Activated CD8-positive, alpha-beta memory T cell treated with anti-CD3 and anti-CD28 coated beads for 48 hours (primary cell): ENCODE results near the gene ZBTB20.

Experiments used
- DNase-seq, 3 experiments: peaks; one replicate each; pipeline ENCODE4 v3.0.0-alpha.2; 2020; ENCODE audit warnings: low read depth in 2 of 3, low spot score in 2 of 3

ZBTB20 gene

DNA sequence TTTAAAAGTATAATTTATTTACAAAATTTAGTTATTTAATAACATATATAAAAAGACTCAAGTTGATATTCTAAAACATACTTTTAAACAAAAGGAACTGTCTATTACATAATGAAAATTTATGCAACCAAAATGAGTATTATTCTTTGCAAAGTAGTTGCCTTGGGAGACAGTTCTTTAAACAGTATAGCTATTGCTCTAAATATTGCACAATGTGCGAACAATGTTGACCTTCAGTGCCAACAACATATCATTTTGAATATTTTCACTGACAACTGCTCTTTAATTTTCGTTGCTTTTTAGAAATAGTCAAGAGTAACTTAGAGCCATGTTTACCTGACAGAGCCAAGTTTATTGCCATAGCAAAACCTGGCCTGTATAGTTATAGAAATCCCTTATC is 124.9 kb downstream of the ZBTB20 start:
- DNase-seq = no peak

DNA sequence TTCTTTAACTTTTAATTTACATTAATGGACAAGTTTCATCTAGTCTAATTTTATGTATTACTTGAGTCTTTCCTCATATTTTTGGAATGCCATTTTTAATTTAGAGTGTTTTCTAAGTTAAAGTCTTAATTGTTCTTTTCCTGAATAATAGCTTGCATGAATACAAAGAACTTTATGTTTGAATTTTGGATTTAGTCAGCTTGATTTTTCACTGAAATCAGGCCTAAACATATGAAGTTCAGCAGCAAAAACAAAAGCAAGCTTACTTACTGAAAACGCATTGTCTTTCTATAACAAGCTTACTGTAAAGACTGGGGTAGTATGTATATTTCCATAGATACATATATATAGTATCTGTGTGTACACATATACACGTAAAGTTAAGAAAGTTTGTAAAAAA is 126.0 kb downstream of the ZBTB20 start:
- no peak for DNase-seq

DNA sequence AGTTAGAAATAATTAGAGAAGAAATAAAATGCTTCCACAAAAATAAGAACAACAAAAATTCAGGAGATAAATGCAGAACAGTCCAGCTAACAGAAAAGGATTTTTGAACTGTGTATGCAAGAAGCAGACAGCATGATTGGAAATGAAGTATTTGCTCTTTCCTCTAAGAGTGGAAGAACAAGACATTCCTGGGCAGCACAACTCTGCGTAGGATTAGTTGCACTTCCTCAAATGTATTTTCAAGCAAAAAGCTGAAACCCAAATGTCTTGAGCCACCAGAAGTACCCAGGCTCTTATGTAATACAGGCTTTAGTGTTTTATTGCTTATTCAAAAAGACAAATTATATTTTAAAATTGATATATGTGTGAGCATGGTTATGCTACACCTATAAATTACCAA is 127.2 kb downstream of the ZBTB20 start:
- DNase-seq = no peak

DNA sequence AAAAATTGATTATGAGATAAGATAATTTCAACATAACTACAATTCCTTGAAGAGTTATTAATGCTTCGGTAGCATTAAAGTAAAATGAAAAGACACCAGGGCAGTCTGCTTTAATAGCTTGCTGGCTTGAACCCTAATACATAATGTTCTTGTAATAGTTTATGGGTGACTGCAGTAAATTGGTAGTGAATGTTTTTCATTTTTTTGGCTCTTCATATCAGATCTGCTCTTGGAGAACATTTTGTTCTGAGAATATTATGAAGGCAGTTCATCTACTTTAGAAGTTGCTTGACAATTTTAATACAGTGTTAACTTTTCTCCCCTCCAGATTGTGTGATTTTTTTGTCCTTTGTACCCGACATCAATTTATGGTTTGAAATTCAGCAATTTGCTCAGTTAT is 128.4 kb downstream of the ZBTB20 start:
- no peak for DNase-seq

DNA sequence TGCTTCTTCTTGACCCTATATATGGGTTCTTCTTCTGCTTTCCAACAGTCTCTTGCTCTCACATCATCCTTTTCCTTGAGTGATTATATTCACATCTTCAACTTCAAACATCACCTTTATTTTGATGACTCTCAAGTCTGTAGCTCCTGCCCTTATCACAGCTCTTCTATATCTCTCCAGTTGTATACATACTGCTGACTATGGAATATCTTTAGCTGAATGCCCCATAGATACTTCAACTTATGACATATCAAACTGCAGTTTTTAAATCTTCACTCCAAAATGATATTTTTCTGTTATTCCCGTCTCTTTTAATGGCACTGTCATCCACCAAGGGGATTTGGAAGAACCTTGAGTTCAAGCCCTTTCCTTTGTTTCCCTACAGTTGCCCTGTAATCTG is 139.1 kb downstream of the ZBTB20 start:
- DNase-seq = no peak

DNA sequence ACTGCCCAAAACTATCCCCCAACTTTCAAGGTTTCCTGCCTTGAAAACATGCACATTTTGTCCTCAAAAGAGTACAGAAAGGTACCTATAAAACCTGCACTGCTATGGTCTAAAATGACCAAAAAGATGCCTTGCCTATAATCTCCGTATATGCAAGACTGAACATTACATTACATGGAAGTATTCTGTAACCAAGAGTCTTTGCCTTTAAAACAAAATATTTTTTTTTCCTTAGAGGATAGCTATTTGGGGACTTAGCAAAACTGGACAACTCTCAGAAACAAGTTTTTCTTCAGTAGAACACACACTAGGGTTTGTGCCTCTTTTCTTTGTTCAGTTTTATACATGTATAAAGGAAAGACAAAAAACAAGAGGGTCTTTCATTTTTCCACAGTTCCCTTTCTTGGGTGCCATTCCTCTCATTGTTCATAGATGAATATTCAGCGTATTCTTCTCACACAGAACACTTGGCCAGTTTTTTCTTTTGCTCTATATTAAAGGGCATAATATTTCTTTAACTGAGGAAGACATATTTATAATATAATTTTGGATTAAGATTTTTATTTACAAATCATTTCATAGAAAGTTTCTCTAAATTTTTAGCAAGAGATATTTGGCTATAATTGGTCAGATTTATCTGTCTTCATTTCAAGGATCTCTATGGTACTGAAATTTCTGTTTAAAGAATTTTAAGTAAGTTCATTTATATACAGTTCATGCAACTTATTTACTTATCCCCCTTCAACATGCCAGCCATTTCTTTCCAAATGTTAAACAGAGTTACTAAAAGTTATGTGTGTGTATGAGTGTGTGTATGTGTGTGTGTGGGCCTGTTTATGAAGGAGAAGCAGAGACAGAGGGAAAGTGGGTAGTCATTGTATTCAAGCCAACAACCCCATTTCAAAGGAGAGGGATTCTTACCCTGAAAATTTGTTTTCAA is 142.6 kb downstream of the ZBTB20 start:
- DNase-seq = no peak

DNA sequence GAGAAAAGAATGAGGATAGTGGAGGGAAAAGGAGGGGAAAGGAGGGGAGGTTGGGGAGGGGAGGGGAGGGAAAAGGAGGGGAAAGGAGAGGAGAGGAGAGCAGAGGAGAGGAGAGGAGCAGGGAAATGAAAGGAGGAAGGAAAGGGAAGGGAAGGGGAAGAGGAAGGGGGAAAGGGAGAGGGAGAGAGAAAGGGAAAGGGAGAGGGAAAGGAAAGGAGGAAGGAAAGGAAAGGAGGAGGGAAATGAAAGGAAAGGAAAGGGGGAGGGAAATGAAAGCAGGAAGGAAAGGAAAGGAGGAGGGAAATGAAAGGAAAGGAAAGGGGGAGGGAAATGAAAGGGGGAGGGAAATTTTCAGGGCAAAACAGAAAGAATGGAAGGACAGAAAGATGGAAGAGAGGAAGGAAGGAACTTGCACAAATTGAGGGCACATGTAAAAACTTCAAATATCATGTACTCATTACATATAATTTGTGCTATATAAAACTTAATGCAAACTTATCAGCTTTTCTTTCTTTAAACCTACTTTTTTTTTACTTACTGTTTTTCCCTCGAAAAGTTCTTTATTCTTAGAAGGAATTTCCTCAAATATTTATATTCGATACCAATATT is 148.0 kb downstream of the ZBTB20 start:
- DNase-seq = no peak

DNA sequence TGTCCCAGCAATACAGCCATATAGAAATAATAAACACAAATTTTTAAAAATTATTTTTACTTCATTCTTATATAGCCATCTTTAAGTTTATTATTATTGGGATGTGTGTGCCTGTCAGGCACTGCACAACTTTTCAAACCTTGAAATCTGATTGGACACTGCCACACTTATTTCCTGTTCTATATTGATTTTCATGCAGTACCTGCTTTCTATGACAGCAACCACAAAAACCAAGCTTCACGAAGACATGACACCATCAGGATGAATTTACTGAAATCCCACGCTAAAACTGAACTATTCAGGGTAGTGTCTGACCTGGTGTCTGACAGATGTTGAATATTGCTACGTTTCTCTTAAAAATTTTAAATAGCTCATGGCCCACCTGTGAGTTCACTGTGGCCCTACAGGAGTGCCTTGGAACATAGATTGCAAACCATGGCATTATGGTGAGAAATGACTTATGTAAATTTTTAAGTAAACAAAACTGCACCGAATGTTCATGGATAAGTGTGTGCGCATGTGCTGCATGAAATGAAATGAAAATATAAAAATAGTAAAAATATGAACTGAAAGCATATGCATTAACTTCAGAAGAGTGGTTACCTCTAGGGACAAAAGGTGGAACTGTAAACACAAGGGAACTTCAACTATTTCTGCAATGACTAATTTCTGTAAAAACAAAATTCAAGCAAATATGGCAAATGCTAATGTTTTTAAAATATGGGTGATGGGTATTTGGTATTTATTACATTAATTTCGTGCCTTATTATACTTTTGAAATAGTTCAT is 152.3 kb downstream of the ZBTB20 start:
- DNase-seq = no peak

DNA sequence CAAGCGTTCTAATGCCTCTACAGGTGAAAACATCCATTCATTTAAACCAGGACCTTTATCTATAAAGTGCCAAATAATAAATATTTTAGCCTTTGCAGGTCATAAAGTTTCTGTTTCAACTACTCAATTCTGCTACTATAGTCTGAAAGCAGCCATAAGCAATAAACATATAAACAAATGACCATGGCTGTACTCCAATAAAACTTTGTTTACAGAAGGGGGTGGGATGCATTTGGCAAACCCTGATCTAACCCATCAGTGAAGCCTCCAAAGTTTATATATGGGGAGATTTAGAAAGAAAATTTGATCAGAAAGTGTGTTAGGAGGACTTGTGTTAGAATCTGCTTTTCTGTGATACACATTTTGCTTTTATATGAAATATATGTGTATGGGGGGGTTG is 161.3 kb downstream of the ZBTB20 start:
- DNase-seq = no peak

DNA sequence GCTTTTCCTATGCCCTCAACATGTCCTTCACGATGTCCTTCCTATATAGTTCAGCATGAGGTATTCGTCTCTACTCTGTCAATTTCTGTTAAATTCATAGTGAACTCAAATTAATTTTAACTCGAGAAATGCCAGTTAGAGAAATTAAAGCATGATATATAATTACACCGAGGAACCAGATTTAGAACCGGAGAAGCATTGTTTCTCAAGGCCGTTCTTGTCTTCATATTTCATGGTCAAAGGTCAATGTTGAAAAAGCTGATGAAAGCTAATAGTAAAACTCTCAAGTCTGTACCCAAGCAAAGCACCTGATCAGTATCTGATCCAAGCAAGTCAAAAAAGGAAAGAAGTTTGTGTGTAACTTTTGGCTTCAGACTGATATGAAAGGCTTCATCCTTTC is 163.8 kb downstream of the ZBTB20 start:
- no peak for DNase-seq

DNA sequence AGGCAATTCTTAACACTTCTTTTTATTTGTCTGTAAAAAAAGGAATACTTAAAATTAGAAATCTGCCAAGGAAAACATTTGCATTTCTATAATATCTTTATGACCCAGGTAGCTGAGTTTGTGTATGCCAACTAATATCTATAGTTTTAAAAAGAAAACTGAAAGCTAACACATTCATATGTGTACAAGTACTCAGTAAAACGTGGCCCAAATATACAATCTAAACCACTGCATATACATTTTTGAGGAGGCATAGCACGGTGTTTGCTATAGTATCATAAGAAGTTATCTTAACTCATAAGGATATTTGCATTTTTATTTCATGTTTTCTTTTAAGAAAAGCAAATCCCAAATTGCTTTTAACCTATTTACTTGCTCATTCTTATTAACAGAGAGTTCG is 172.7 kb downstream of the ZBTB20 start:
- DNase-seq = no peak

DNA sequence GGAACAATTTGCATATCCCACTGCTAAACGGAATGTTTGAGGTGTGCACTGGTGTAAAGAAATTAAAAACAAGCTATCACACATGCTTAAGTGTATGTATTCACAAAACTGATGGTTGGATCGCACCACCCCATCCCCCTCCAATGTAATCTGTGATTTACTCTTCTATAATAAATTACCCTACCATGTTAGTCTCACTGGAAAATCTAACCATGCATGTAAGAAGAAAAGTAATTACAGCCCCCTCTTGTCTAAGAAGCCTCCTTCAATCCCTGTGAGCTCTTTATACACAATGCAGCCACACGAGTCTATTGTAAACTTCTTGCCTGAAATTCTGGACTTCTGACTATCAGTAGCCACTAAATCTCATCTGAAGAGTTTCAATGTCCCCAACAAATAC is 173.6 kb downstream of the ZBTB20 start:
- no peak for DNase-seq

DNA sequence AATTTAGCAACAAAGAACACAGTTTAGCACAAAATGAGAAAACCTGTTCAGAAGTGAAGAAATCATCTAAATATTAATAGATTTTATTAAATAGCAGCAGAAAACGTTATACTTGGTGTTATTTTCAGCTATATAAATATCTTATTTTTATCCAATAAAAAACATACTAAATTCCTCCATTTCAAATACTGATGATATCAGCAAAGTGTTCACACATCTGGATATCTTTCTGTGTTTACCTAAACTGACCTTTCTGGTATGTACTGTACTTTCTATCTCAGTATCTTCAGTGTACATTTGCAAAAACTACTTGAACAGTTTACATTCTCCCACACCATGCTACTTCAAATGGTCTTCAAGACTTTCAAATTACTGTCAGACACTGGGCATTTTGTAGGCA is 179.9 kb downstream of the ZBTB20 start:
- DNase-seq = no peak

DNA sequence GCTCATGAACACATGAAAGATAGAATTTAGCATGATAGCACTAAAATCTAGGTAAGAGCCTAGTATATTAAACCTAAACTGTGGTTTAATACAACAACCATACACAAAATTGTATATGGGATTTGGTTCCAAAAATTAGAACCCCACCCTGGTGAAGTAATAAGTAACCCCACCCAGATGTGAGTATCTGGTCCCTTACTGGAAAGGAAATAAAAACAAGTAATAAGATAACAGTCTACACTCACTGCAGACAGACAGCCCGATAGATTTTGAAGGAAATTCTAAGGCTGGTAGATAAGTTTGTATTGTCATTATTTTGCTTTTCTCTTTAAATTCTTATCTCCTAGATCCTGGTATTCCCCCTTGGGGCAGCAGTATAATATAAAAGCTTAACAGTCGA is 184.9 kb downstream of the ZBTB20 start:
- DNase-seq = no peak

DNA sequence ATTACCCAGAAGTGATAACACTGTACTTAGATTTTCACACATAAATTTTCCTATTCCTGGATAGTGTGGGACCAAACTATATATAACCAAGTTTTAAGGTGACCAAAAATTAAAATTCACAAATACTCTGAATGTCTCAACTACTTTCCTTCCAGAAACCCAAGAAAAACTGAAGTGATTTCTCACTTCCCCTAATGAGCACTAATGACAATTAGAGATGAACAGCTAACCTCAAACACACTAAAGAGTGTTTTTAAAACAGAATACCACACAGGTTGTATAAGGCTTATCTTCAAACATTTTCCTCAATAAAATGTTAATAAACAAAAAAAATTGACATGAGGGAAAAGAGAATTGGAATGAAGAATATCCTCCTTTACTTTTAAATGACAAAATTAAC is 188.2 kb downstream of the ZBTB20 start:
- no peak for DNase-seq

DNA sequence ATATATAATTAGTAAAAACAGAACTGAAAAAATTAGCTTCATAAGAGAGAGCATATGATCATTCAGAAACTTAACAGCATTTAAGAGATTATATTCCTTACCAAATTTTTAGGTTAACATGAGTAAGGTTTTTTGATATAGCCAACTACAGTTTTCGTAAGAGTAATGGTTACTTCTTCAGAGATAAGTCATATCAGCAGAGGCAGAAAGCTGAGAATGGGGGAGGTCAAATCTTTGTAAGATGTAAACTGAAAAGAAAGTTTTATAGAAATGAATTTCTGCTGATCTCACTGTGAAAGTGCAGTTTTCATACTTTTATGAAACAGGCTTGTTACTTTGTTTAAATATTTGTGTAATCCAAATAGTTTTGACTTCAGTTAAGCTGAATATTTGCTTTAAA is 193.3 kb downstream of the ZBTB20 start:
- no peak for DNase-seq

DNA sequence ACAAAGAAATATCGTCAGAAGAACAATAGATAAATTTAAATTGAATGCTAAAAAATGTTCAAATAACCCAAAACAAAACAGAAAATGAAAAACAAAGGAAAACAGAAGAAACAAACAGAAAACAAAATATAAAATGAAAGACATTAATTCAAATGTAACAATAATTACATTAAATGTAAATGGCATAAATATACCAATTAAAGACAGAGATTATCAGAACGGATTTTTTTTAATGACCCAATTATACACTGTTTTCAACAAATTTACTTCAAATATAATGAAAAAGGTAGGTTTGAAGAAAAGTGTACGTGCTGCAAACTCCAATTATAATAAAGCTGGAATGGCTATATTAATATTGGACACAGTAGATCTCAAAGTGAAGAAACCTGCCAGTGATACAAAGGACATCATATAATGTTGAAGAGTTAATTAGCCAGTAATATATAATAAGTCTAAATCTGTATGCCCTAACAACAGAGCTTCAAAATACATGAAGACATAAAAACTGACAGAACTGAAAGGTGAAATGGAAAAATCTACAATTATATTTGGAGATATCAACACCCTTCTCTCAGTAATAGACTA is 193.8 kb downstream of the ZBTB20 start:
- no peak for DNase-seq

DNA sequence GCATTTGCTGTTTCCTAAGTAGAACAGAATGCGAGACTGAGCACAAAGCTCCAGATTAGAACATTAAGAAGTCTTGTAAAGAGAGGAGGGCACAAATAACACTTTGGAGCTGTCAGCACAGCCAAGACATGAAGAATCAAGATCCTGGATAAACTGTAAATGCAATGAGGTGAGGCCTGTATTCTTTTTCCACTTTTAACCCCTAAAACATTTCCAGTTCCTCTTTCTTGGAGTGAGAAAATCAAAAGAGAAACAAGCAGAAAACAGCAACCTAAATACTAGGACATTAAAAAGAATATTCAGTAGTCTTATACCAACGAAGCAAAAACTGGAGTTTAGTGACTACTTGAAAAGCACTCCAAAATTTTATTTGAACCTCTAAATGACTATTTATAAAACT is 204.3 kb downstream of the ZBTB20 start:
- DNase-seq = no peak

DNA sequence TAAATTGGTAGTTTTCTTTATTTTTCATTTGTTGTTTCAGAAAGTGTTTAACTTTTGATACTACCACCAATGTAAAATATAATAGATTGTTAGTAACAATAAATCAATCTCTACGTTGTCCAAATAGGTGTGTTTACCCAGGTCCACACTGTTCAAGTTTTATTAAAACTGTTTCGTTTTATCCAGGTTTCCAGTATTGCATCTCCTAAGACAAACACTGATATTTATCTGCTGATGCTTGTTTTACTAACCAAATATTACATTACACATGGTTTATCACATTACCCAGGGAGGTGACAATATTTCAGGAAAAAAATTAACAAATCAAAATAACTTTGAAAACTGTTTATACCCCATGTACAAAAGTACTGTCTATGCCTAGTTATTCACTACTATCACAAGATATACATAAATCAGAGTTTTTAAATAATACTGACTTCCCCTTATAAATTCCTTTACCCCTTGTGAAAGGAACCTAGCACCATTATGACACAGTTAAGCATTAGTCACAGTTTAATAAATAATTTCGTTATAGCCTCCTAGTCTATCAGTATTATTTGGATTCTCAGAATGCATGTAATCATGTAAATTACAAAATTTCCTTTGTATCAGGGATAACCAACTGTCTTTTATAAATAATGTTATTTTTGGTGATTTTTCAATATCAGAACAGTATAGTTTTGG is 205.3 kb downstream of the ZBTB20 start:
- DNase-seq = no peak

DNA sequence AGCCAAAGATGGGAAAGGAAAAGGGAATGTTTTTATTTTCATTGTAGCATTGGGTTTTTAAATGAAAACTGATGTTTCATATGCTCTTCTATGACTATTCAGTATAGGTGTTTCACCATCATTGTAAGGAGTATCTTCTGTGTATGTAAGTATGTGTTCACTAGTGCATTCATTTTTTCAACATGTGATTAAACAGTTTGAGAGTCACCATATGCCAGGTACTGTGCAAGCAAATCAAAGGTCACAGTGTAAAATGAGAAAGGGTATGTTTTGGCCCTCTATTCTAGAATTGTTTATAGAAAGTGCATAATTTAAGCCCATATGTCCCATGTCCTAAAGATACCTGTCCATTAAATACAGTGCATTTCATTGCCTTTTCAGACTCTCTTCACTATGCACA is 207.2 kb downstream of the ZBTB20 start:
- no peak for DNase-seq

DNA sequence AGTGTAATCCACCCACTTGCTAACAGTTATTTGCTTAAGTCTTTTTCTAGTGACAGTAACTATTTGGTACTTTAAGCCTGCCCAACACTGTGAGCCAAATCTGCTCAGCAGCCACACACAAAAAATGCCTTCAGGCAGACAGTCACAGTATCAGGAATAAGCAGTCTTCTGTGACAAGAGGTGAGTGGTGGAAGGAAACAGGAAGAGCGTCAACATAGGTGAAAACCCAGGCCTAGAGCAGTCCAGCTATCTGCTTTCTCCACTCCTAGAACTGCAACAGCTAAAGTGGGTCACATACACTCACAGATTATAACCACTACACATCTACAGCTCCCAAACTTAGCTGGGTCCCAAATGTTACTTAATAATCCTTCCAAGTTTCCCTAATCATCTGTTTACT is 213.7 kb downstream of the ZBTB20 start:
- DNase-seq = no peak
